ENCODE data around the gene ZNF790.

Gene ZNF790

DNA sequence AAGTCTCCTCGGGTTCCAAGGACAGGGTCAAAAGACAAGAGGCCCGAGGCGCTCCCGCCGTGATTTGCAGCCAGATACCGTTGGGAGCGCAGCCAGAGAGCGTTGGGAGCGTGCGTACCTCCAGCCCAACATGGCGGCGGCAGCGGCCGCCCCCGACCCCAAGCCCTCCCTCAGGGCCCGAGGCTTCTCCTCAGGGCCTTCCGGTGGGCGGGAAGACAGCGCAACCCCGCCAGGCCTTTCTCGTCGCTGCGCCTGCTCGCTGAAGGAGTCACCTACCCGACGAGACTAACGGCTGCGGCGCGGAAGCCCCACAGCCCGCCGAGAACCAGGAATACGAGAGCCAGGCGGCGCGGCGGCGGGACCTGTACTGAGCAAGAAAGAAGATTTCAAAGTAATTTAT lies 62.4 kb downstream of the ZNF790 start:
- intact Hi-C loops (cut with DNase I) = loop anchor here (10.0 kb wide), 1 partner anchor 91 kb away; the partner anchor contains the start of gene ZNF567
- DNase-seq = peak in 27 of 42 donors; percentile 11 to 84 (median 42)

DNA sequence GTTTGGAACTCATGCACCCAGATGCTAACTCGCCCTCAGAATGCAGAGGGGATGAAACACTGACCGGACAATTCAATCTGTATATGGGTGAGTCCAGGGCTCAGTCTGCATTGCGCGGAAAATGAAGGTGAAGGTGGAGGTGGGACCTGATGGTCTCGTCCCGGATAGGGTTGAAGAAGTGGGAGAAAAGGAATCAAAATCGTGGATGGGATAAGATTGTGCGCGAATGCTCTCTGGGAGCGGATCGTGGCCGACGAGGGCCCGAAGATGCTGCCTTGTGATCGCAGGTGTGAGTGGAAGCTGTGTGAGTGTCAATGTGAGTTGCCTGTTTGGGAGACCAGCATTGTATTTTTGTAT lies 65.0 kb downstream of the ZNF790 start:
- DNase-seq = peak in 1 of 42 donors; percentile 2
- intact Hi-C loops (cut with DNase I) = loop anchor here (2.0 to 10.0 kb wide), 2 partner anchors 78 to 88 kb away; partner anchors contain the start of genes ZNF345 and ZNF567

GRCh38 chr19:36772311-36773222 lies 65.6 kb downstream of the ZNF790 start, which contains the start of gene ZNF850:
Gene ZNF850, minus strand, starts transcription at chr19:36772807. Its CDS starts 10,201 bp downstream, at chr19:36762606.
- intact Hi-C loops (cut with DNase I) = loop anchor here (2.0 to 10.0 kb wide), 2 partner anchors 78 to 88 kb away; partner anchors contain the start of genes ZNF345 and ZNF567
- DNase-seq = peak; percentile 91 to 98 (median 95)

GRCh38 chr19:36771261-36772231 lies 66.6 kb downstream of the ZNF790 start:
- peak in 40 of 42 donors; percentile 17 to 80 (median 56) for DNase-seq
- intact Hi-C loops (cut with DNase I) = loop anchor here (2.0 to 10.0 kb wide), 2 partner anchors 79 to 87 kb away; partner anchors contain the start of genes ZNF345 and ZNF567

Data from head of caudate nucleus (tissue), 42 donors.